NCI-H1092 treated with DMSO at 0.1 percent for 48 hours (cell line): Measurements from ENCODE around the gene MZT2B.
"Not testable (repeated sequence)": the region's sequence is repeated elsewhere in the genome, so short reads cannot be mapped to it uniquely, and the experiment has no call there.

Experiments
- DNase-seq: peaks from one replicate; lab custom pipeline; 2025; lab: John Stamatoyannopoulos, UW

MZT2B gene

GRCh38 chr2:130219147-130219546 is 37.1 kb downstream of the MZT2B start:
- not testable (repeated sequence) for DNase-seq

GRCh38 chr2:130220505-130220904 is 38.4 kb downstream of the MZT2B start:
- DNase-seq = not testable (repeated sequence)

- not testable (repeated sequence) for DNase-seq
These were observed 40.5 kb downstream of the MZT2B start for GRCh38 chr2:130222523-130222922.

GRCh38 chr2:130228005-130228404 is 45.9 kb downstream of the MZT2B start:
- not testable (repeated sequence) for DNase-seq

- DNase-seq = not testable (repeated sequence)
These were observed 46.6 kb downstream of the MZT2B start for GRCh38 chr2:130228467-130229160.

- not testable (repeated sequence) for DNase-seq
These were observed 47.1 kb downstream of the MZT2B start for GRCh38 chr2:130229161-130229510.

GRCh38 chr2:130230376-130230775 is 48.3 kb downstream of the MZT2B start:
- not testable (repeated sequence) for DNase-seq

- DNase-seq = not testable (repeated sequence)
These were observed 48.8 kb downstream of the MZT2B start for GRCh38 chr2:130230907-130231306.

GRCh38 chr2:130231656-130232055 is 49.6 kb downstream of the MZT2B start:
- no peak for DNase-seq

GRCh38 chr2:130233066-130233465 is 51.0 kb downstream of the MZT2B start:
- DNase-seq = not testable (repeated sequence)

- DNase-seq = not testable (repeated sequence)
These were observed 57.5 kb downstream of the MZT2B start for GRCh38 chr2:130239581-130239980.
